HG02973 (cell line): ENCODE results near the gene MED28.
"Not testable (repeated sequence)": the region's sequence is repeated elsewhere in the genome, so short reads cannot be mapped to it uniquely, and the experiment has no call there.

ENCODE experiments used
- ATAC-seq: cut with Tn5 transposase; IDR thresholded peaks from one replicate; pipeline ENCODE4 v1.9.1; 2021; ENCODE audit warnings: moderate library complexity; ENCODE audit not compliant: unreplicated experiment

Gene MED28, protein sequence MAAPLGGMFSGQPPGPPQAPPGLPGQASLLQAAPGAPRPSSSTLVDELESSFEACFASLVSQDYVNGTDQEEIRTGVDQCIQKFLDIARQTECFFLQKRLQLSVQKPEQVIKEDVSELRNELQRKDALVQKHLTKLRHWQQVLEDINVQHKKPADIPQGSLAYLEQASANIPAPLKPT

DNA sequence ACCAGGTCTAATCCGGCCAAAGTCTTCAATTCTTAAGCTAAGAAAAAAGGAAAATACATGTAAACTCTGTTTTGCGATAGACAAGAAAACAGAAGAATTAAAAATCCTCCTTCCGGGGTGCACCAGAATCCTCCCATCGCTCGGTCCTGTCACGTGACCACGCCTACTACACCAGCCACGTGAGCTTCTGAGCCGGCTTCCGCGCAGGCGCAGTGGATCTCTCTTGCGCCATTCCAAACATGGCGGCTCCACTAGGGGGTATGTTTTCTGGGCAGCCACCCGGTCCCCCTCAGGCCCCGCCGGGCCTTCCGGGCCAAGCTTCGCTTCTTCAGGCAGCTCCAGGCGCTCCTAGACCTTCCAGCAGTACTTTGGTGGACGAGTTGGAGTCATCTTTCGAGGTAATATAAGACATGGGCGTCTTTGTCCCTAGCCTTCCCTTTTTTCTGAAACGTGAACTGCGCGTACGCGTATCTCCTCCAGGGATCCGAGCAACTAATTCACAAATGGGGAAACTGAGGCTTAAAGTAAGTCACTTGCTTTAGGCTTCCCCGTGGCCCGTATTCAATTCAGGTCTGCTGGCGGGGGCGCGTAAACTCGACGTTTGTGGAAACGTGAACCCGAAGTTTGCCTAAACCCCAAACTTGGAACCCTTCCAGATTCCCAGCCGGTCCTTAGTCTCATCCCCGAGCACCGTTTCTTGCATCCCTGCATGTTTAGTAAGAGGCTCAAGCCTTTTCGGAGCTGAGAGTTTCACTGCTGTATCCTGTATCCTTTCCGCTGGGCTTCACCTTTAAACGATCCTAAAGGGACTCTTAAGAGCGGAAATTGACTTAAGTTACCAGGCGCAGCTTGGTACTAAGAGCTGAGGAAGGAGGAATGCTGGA, at the start of gene MED28:
Gene MED28 (plus strand): TSS at position 226 of the 884 bp plus-strand sequence. CDS start 14 bp downstream, at position 240.
- peak; percentile 87 for ATAC-seq

DNA sequence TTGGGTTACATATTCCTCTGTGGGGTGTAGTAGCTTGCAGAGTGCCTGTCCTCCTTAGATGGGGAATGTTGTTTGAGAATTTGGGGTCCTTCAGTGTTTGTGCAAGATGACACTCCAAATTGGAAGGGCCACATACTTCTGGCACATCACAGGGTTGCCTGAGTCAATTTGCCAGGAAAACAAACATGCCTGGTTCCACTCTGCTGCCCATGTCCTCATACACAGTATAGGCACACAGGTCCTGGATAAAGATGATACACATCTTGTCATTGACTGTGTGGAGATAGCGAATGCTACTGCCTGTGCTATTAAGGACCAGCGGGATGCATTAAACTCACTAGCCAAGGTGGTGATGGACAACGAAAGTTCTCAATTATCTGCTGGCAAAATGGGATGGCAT, 48.6 kb upstream of the MED28 start:
- no peak for ATAC-seq

DNA sequence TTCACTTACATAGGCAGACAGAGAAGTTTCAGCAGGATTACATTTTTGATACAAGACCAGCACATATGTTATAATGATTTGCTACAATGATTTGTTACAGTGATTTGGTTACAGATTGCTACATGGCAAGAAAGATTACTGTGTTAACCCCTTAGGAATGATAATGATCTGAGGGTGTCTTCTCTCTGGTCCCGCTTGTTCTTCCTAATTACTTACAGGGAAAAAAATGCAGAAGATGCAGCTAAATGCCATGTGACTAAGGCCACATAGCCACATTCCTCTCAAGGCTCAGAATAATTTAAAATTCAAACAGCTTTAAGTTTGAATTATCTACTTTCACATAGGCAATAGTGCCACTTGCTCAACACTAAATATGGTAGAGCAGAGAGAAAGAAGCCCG, 47.2 kb upstream of the MED28 start:
- no peak for ATAC-seq

DNA sequence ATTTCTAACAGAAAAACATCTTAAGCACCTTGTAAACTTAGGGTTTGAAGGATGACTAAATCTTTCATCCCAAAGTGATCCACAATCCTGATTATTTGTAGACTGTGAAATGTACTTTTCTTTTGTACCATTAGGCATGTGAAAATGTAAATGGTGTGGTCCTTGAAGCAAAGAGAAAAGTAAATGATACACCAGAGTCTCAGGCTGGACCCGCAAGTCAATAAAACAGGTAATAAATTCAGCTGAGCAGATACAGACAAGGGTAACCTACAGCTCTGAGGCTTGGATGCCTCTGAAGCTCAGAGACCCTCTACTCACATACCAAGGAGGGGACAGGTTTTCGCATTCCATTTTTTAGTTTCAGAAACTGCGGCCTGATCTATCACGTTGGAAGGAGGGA, 40.2 kb upstream of the MED28 start:
- no peak for ATAC-seq

DNA sequence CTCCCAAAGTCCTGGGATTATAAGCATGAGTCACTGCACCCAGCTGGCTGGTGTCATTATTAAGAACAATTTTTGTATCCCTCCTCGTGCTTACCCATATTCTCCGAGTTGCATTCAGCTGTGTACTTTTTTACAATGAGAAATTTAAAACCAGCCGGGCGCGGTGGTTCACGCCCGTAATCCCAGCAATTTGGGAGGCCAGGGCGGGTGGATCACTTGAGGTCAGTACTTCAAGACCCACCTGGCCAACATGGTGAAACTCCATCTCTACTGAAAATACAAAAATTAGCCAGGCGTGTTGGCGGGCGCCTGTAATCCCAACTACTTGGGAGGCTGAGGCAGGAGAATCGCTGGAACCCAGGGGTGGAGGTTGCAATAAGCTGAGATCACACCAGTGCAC, 39.3 kb upstream of the MED28 start:
- not testable (repeated sequence) for ATAC-seq

DNA sequence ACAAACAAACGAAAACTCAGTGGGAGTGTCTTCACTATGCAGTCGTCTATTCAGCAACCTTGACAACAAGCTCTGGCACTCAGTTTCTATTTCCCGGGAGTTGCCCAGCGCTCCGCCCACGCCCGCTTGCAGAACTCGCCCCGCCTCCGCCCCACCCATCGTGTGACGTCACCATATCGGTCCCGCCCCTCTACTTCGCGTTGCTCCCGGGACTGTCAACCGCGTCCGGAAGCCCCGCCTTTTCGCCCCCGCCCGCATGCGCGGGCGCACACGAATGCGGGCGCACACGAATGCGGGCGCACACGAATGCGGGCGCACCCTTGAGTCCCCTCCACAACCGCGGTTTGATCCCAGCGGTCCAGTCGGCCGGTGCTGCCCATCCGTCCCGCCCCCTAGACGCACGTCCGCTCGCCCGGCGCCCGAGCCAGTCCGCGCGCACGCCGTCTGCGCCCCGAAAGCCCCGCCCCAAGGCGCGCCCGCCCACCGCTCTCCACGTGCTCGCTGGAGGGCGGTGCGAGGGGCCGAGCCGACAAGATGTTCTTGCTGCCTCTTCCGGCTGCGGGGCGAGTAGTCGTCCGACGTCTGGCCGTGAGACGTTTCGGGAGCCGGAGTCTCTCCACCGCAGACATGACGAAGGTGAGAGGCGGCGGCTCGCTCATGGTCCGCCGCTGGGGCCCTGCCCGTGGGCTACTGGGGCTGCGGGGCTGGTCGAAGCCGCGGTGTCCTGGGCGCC, 37.3 kb upstream of the MED28 start, which contains the start of gene LAP3:
Gene LAP3 (plus strand): TSS at position 267 of the 733 bp plus-strand sequence. CDS start 268 bp downstream, at position 535.
- peak; percentile 80 for ATAC-seq

DNA sequence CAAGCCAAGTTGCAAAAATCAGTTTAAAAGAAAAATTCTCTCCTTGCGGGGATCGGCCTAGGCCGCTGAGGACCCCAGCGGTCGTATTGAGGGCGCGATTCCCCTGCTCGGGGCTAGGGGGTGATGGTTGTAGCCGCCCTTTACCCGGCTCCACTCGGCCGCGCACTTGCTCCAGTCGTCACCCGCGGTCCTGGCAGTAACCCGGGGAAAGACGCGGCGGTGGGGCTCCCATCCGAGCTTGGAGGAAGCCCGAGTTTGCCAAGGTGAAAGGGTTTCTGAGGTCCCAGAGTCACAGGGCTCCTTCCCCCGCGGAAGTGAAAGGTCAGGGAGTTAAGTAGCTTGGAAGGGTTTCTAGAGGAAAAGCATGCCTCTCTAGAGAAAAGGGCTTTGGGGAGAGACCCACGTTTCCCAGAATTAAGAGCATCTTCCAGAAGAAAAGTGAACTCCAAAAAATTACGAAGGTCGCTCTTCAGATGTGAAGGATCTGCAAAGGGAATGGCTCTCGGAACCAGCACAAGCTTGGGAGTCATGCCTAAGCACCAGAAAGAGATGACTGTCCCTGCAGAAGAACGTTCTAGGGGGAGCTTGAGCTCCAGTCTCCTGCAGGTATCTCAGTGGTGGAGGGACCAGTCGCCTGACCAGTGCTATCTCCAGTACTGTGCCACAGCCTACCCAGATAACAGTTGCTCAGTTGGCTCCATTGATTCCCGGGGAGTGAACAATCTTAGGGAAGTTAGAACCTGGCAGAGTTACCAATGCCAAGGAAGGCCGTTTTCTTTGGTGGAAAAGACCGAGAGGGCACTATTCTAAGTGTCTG, 36.6 kb upstream of the MED28 start:
- ATAC-seq, result peak; percentile 5

DNA sequence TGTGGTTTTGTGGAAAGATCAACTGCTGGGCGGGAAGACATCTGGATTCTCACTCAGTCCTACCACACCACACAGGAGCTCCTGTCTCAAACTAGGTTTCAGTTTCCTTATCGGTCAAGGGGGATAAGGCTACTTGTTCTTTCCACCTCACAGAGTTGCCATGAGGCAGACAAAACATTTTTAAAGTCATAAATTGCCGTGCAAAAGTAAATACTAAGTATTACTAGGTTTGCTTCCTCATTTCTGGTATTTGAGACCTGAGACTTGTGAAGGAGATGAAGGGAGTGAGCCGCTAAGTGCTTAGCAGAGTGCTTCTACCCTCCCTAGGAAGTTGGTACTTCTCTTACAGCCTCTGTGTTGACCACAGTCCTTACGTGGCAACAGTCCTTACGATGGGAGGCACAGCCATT, 36.0 kb upstream of the MED28 start:
- ATAC-seq, result peak; percentile 34

DNA sequence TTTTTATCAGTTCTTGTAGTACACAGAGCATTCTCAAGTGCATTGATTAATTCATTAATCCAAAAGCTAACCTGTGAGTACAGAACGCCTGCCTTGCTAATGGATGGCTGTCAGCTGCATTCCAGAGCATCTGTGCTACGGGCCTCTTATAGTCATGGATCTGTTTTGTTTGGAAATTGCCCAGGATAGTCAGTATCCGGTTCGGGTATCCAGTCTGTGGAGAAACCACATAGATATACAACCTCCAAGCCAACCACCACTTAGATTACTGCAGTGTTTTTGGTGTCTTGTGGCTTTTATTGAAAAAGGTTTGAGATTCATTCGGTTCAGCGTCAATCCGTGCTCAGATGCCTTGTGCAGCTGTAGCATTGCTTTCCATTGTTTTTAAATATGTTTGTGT, 33.5 kb upstream of the MED28 start:
- ATAC-seq, result no peak

DNA sequence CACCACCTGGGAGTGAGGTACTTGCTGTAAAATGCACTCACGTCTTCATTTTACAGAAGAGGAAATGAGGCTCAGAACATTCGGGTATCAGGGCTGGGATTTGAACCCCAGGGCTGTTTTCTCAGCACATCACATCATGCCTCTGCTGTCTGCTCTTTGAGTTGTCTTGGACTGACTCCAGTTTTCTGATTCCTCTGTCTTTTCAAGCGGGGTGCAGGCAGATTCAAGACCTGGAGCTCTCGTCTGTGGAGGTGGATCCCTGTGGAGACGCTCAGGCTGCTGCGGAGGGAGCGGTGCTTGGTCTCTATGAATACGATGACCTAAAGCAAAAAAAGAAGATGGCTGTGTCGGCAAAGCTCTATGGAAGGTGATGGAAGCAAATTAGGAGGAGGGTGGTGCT, 31.2 kb upstream of the MED28 start:
- no peak for ATAC-seq

DNA sequence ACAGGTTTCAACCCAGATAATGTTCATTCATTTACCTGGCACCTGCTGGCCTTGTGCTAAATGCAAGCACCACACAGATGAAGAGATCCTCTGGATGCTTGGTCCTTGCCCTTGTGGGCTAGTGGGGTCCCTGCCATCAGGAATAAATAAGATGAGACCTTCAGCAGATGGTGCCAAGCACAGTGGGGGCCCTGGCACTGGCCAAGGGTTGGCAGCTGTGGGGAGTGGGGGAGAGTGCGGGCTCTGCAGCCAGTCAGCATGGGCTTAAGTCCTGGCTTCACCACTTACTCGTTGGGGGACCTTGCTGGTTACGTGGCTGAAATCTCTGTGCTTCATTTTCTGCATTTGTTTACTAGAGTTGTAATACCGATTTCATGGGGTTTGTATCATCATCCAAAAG, 30.5 kb upstream of the MED28 start:
- no peak for ATAC-seq

DNA sequence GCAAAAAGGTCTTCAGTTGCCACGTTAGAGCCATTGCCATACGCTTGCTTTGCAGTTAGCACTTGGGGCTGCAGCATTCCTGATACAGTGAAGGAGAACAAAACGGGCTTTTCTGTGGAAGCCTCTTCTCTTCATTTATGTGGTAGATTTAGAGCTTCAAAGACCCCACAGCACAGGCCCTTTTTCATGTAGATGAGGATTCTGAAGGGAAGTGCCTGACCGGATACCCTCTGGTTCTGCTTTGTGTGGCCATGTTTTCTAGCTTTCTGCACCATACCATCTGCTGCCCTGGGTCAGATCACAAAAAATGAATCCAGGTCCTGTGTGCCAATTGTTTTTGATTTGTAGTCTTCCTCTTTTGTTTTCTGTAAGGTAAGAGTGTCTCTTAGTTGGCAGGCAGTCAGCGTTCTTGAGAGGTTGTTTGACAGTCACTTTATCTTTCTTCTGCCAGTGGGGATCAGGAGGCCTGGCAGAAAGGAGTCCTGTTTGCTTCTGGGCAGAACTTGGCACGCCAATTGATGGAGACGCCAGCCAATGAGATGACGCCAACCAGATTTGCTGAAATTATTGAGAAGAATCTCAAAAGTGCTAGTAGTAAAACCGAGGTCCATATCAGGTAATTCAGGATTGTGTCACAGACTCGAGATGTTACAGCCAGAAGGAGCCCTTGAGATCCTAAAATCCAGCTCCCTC, 29.8 kb upstream of the MED28 start:
- no peak for ATAC-seq

DNA sequence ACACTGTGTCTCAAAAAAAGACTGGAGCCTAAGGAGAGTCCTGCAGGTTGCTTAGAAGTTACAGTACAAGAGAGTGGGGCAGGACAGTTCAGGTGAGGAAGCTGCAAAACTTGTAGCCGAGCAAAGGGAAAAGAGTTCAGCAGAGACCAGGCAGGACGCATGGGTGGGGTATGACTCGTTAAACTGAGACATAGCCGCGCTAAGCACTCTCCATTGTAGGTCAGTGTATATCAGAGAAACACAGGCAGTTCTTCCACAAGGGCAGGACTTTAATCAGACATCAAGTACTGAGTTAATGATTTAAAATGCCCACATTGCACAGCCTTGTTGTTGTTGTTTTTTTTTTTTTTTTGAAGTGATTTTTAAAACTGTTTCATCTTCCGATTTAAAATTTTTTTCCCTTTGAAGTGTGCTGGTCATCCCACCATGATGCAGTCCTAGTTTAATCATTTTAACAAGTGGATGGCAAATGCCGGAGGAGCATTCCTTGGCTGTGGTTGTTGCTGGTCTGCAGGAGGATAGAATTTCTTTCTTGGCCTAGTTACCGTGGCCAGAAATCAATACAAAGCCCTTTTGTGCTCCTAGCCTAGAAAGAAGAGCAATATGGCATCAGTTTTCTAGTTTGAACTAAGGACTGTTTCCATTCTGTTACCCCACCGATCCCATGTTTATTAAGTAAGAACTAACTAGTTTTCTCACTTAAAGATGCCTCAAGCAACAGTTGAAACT, 27.2 kb upstream of the MED28 start:
- no peak for ATAC-seq

DNA sequence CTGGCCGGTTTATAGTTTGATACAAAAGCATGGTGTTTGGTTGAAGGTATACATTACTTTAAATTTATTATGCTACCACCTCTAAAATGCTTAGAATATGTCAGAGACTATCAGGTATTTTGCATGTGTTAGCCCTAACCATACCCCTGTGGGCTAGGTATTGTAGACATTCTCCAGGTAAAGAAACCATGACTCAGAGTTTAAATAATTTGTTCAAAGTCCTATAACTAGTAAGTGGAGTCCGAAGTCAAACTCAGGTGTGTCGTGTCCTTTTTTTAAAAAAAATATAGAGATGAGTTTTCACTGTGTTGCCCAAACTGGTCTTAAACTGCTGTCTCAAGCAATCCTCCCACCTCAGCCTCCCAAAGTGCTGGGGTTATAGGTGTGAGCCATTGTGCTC, 25.1 kb upstream of the MED28 start:
- ATAC-seq, result no peak

DNA sequence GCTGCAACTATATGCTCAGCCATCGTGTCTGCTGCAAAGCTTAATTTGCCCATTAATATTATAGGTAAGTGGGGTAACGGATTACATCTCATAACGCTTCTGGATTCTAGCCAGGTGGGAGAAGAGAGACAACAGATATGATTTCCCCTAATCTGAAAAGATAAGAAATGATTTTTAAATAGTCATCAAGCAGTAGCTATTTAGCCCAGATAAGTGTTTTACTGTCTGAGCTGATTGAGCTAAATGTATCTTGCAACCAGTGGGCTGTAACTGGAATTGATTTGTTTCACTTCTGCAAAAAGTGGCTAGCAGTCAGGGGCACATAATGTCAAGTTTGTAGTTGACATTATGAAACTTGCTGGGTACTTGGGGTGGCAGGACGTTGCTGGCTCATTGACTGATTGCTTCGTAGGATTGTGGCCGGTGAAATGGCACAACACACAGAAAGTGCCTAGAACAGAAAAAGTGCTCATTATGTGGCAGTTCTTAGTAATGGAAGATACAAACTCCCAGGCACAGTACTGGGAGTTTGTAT, 18.9 kb upstream of the MED28 start:
- peak; percentile 79 for ATAC-seq

DNA sequence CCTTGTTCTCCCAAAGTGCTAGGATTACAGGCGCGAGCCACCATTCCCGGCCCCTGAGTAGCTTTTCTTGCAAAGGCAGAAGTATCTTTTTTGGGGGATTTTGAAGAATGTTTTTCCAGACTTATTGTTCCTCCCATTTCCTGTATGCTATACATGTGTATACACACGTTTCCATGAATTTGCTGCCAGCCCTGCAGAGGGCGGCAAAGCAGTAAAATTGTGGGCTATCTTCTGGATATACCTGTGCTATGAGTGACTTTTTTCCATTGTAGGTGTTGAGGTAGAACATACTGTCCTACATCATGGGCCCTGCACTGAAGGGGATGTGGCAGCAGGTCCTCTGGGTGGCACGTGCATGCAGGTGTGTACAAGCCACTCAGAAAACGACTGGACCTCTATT, 16.9 kb upstream of the MED28 start:
- no peak for ATAC-seq

DNA sequence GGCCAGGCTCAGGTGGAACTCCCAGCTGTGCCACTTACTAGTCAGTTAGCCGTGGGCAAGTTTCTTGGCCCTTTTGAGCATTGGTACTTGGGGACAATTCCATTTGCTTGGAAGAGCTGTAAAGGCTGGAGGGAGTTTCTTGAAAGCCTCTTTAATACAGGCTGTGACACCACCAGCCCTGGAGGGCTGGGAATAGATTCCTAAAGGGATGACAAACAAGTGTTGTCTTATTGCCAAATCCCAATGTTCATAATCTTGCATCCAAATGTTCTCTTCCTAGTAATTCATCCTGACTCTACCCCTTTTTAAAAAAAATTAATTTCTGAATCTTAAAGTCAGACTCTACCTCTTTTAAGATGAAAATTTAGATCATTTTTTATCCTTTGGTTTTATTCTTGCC, 14.6 kb upstream of the MED28 start:
- ATAC-seq, result no peak

DNA sequence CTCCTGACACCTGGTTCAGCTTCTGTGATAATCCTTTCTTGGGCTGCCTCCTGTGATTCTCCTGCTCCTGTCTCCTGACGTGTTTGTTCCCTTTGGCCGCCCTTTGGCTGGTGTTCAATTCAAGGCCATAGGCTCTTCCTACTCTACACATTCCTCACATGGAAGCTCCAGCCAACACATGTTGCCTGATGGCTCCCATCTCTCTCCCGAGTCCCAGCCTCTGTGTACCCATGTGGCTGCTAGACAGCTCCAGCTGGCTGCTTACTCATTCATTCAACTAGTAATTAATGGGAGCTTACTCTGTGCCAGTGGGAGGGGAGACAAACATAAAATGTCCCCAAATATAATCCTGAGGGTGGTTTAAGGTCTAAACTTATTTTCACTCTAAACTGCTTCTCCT, 9.2 kb upstream of the MED28 start:
- no peak for ATAC-seq

DNA sequence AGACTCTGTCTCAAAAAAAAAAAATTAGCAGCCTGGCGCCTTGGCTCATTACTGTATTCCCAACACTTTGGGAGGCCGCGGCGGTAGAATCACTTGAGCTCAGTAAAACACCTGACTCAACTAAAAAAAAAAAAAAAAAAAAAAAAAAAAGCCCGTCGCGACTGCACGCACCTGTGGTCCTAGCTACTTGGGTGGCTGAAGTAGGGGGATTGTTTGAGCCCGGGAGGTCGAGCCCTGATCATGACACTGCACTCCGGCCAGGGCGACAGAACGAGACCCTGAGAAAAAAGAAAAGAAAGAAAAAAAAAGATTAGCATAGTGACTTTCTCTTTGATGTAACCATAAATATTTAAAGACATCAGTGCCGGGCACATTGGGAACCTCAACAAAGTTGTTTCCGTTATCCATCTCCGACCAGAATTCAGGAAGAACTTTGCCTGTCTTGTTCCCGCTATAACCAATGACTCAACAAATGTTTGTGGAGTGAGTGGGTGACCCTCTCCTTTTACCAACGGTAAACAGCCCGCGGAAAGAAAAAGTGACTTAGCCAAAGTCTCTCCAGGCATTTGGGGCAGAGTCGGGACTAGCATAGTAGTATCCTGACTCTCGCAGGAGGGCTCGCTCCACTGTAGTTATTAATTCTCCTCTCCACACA, 553 bp upstream of the MED28 start:
- peak; percentile 50 for ATAC-seq
